Gastroesophageal sphincter (tissue), 4 donors: Measurements from ENCODE around the gene L3MBTL1. TPM values are rescaled to one million over a fixed set of nuclear protein-coding genes. Genes with fewer than 3 reads are reported as not detected.

ENCODE experiments used
- ATAC-seq: fragments of 150-250 bp; one replicate; pipeline ENCODE4 v1.9.1; 2016; ENCODE audit warnings: mild to moderate bottlenecking, moderate library complexity
- H3K27ac ChIP-seq, 4 donors: fragments of 200-600 bp; sonication (generic) in 3 of 4; 1 replicate in 3 of 4; 2 replicates in 1 of 4; pipeline ENCODE4 v1.5.1; 2016 to 2019
- H3K27me3 ChIP-seq: fragments of 200-600 bp; sonication (generic); one replicate; pipeline ENCODE4 v1.5.1; 2019
- H3K36me3 ChIP-seq, 2 donors: fragments of 200-600 bp; sonication (generic); one replicate each; pipeline ENCODE4 v1.5.1; 2019; ENCODE audit warnings: control low read depth in 1 of 2
- H3K4me1 ChIP-seq, 3 donors: fragments of 200-600 bp; sonication (generic); 1 replicate in 2 of 3; 2 replicates in 1 of 3; pipeline ENCODE4 v1.5.1; 2016 to 2019; ENCODE audit warnings: control low read depth in 2 of 3
- H3K4me3 ChIP-seq, 2 donors: fragments of 200-600 bp; sonication (generic); one replicate each; pipeline ENCODE4 v1.5.1; 2019; ENCODE audit warnings: mild to moderate bottlenecking in 1 of 2, moderate library complexity in 1 of 2
- H3K9me3 ChIP-seq, 3 donors: fragments of 200-600 bp; sonication (generic); one replicate each; pipeline ENCODE4 v1.5.1; 2017 to 2019; ENCODE audit warnings: control low read depth in 2 of 3
- CTCF ChIP-seq, 4 experiments: fragments of 200-600 bp in 2 of 4; fragments of 450-650 bp in 2 of 4; sonication (generic) in 1 of 4; IDR thresholded peaks; one replicate each; pipeline ENCODE4 v1.5.1; 2017 to 2019; ENCODE audit warnings: antibody characterized with exemption in 4 of 4, mild to moderate bottlenecking in 2 of 4, moderate library complexity in 2 of 4
- EP300 ChIP-seq: sonication (generic); formaldehyde crosslinking; IDR thresholded peaks from one replicate; pipeline ENCODE4 v1.6.1; 2017; ENCODE audit warnings: antibody characterized with exemption, mild to moderate bottlenecking
- POLR2A ChIP-seq, 2 donors: fragments of 450-650 bp; IDR thresholded peaks; one replicate each; pipeline ENCODE4 v1.6.1; 2017; ENCODE audit warnings: antibody characterized with exemption in 2 of 2, mild to moderate bottlenecking in 2 of 2, moderate library complexity in 1 of 2
- POLR2AphosphoS5 ChIP-seq: sonication (generic); formaldehyde crosslinking; IDR thresholded peaks from one replicate; pipeline ENCODE4 v1.6.1; 2017; ENCODE audit warnings: antibody characterized with exemption
- WGBS, 2 donors: methylation state at CpG; one replicate each; pipeline ENCODE4 v1.1.5; 2018; ENCODE audit warnings: low coverage in 1 of 2; 5-methylcytosine and 5-hydroxymethylcytosine counted together
- total RNA-seq, 4 donors: library from RNA; depleted of rRNA; stranded (reverse); fragments of >200 nt; gene quantifications; one replicate each; pipeline ENCODE4 v1.1.0, GENCODE V29; 2016

The L3MBTL1 gene
- total RNA-seq, 4 donors from 2014 or later: 7.5 to 34.7 (median 15.7) TPM

DNA sequence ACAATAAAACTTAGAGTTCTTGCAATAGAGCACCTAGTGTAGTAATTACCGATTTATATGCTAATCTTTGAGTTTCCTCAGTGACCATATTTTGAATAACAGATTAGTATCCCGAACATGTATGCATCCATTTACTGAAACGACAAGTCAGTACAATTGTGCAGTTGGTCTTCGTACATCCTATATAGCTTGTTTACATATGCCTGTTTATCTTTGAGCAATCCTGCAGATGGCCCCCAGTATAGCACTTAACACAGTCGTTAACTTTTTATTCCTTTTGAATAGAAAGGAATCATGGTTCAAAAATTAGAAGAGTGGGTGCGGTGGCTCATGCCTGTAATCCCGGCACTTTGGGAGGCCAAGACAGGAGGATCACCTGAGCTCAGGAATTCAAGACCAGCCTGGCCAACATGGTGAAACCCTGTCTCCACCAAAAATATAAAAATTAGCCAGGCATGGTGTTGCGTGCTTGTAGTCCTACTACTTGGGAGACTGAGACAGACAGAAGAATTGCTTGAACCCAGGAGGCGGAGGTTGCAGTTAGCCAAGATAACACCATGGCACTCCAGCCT lies 43.2 kb upstream of the L3MBTL1 start:
- Histone ChIP-seq H3K4me3 (no peak overlapping the region), H3K36me3 (peaks cover 11 to 99% of the 10 kb centered on the region in 2 donors), H3K27me3 (no peaks in the 10 kb centered on the region), H3K9me3 (no peaks in the 10 kb centered on the region), H3K27ac (no peak overlapping the region), H3K4me1 (peaks cover 0 to 43% (median under 1%) of the 10 kb centered on the region in 3 donors)
- 79 to 86% methylated on average over 5 to 9 of the region's 9 CpGs for WGBS, 2 donors
- ATAC-seq: no peak
- TF ChIP-seq POLR2A (IDR thresholded peaks at IDR 0.05): no peak
- no peak for TF ChIP-seq CTCF (IDR thresholded peaks at IDR 0.05)
- TF ChIP-seq POLR2AphosphoS5: no peak
- TF ChIP-seq EP300: no peak

- no peaks in the 10 kb centered on the region for H3K27me3 ChIP-seq
- ATAC-seq: no peak
- H3K27ac ChIP-seq: no peak overlapping the region
- H3K9me3 ChIP-seq: no peaks in the 10 kb centered on the region
- TF ChIP-seq CTCF (IDR thresholded peaks at IDR 0.05) (no peak), POLR2A (IDR thresholded peaks at IDR 0.05) (no peak), POLR2AphosphoS5 (no peak), EP300 (no peak)
- 100% methylated on average over 2 of the region's 2 CpGs; no CpG with 5 or more reads in 1 of the 2 donors for WGBS, 2 donors
- peaks cover 0 to 31% (median 0%) of the 10 kb centered on the region in 3 donors for H3K4me1 ChIP-seq
- H3K36me3 ChIP-seq: peaks cover 11 to 98% of the 10 kb centered on the region in 2 donors
- no peak overlapping the region for H3K4me3 ChIP-seq
Measured at GRCh38 chr20:43465625-43465943, 41.9 kb upstream of the L3MBTL1 start.

DNA sequence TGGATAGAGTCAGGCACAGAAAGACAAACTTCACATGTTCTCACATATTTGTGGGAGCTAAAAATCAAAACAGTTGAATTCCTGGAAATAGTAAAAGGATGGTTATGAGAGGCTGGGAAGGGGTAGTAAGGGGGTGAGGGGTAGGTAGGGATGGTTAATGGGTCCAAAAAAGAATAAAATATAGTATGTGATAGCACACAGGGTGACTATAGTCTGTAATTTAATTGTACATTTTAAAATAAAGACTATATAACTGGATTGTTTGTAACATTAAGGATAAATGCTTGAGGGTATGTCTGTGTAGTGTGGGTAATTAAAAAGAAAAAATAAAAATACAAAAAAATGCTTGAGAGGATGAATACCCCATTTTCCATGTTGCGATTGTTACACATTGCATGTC lies 39.9 kb upstream of the L3MBTL1 start:
- Histone ChIP-seq H3K9me3 (no peaks in the 10 kb centered on the region), H3K4me1 (peaks cover 0 to 13% (median 0%) of the 10 kb centered on the region in 3 donors), H3K27ac (no peak overlapping the region), H3K4me3 (no peak overlapping the region), H3K36me3 (peaks cover 11 to 94% of the 10 kb centered on the region in 2 donors), H3K27me3 (no peaks in the 10 kb centered on the region)
- ATAC-seq: no peak
- TF ChIP-seq EP300 (no peak), CTCF (IDR thresholded peaks at IDR 0.05) (no peak), POLR2AphosphoS5 (no peak), POLR2A (IDR thresholded peaks at IDR 0.05) (no peak)
- 100% methylated on average over 1 of the region's 1 CpG for WGBS, 2 donors

- TF ChIP-seq POLR2AphosphoS5: no peak
- TF ChIP-seq CTCF (IDR thresholded peaks at IDR 0.05): no peak
- TF ChIP-seq EP300: no peak
- no peak for TF ChIP-seq POLR2A (IDR thresholded peaks at IDR 0.05)
- WGBS, 2 donors: 67 to 86% methylated on average over 10 of the region's 11 CpGs
- no peaks in the 10 kb centered on the region for H3K4me1 ChIP-seq
- no peak overlapping the region for H3K27ac ChIP-seq
- peaks cover 0 to 48% of the 10 kb centered on the region in 2 donors for H3K36me3 ChIP-seq
- H3K4me3 ChIP-seq: no peak overlapping the region
- no peaks in the 10 kb centered on the region for H3K9me3 ChIP-seq
- no peak for ATAC-seq
- no peaks in the 10 kb centered on the region for H3K27me3 ChIP-seq
Measured at GRCh38 chr20:43472671-43473380, 34.7 kb upstream of the L3MBTL1 start.

GRCh38 chr20:43473381-43473704 lies 34.2 kb upstream of the L3MBTL1 start:
- no peaks in the 10 kb centered on the region for H3K9me3 ChIP-seq
- WGBS, 2 donors: 90 to 94% methylated on average over 4 of the region's 4 CpGs
- no peaks in the 10 kb centered on the region for H3K4me1 ChIP-seq
- ATAC-seq: no peak
- H3K36me3 ChIP-seq: peaks cover 0 to 43% of the 10 kb centered on the region in 2 donors
- TF ChIP-seq EP300 (no peak), POLR2A (IDR thresholded peaks at IDR 0.05) (no peak)
- H3K27ac ChIP-seq: no peak overlapping the region
- no peaks in the 10 kb centered on the region for H3K27me3 ChIP-seq
- H3K4me3 ChIP-seq: no peak overlapping the region
